GM21528 (cell line): ENCODE data around the gene TMEM86B.

Experiments used
- ATAC-seq: cut with Tn5 transposase; IDR thresholded peaks from one replicate; pipeline ENCODE4 v1.9.1; 2021; ENCODE audit warnings: mild to moderate bottlenecking, moderate library complexity; ENCODE audit not compliant: unreplicated experiment, low FRiP score

Gene TMEM86B

GRCh38 chr19:55181740-55182139 is 46.8 kb downstream of the TMEM86B start:
- ATAC-seq, result no peak

- peak; percentile 19 for ATAC-seq
These were observed 48.7 kb downstream of the TMEM86B start, which contains the start of gene SYT5 for GRCh38 chr19:55179606-55180484. SYT5 (minus strand) TSS chr19:55180289; CDS start chr19:55179041, 1,248 bp downstream.

- peak; percentile 56 for ATAC-seq
These were observed 49.6 kb downstream of the TMEM86B start for GRCh38 chr19:55178781-55179599.
